Aorta (tissue), 5 donors: ENCODE measurements around the gene GASK1A. TPM values are rescaled to one million over a fixed set of nuclear protein-coding genes. Genes with fewer than 3 reads are reported as not detected.

Experiments used
- ATAC-seq: fragments of 200-7000 bp; cut with Tn5 transposase; one replicate; pipeline ENCODE4 v1.9.1; 2022; ENCODE audit warnings: moderate library complexity; ENCODE audit not compliant: low FRiP score
- DNase-seq, 2 donors: peaks; one replicate each; pipeline ENCODE4 v3.0.0-alpha.2; 2020
- H3K27ac ChIP-seq, 2 donors: one replicate each; pipeline ENCODE4 v1.5.1; 2013; ENCODE audit warnings: low read length in 2 of 2, mild to moderate bottlenecking in 2 of 2, moderate library complexity in 2 of 2, control low read depth in 1 of 2, inconsistent platforms in 1 of 2, low read depth in 1 of 2
- H3K27me3 ChIP-seq, 2 donors: one replicate each; pipeline ENCODE4 v1.6.1; 2013; ENCODE audit warnings: control low read depth in 1 of 2, low read length in 1 of 2, mild to moderate bottlenecking in 1 of 2, moderate library complexity in 1 of 2; ENCODE audit not compliant: insufficient read depth in 2 of 2, control insufficient read depth in 1 of 2
- H3K36me3 ChIP-seq, 2 donors: one replicate each; pipeline ENCODE4 v1.6.1; 2013; ENCODE audit warnings: control low read depth in 1 of 2, low read length in 1 of 2, mild to moderate bottlenecking in 1 of 2; ENCODE audit not compliant: insufficient read depth in 2 of 2, control insufficient read depth in 1 of 2
- H3K4me1 ChIP-seq, 2 donors: one replicate each; pipeline ENCODE4 v1.6.1; 2013; ENCODE audit warnings: low read length in 2 of 2, control low read depth in 1 of 2, mild to moderate bottlenecking in 1 of 2, moderate library complexity in 1 of 2; ENCODE audit not compliant: insufficient read depth in 2 of 2, control insufficient read depth in 1 of 2
- H3K4me3 ChIP-seq, 2 donors: one replicate each; pipeline ENCODE4 v1.5.1; 2013; ENCODE audit warnings: low read length in 2 of 2, control low read depth in 1 of 2, mild to moderate bottlenecking in 1 of 2
- H3K9me3 ChIP-seq: one replicate; pipeline ENCODE4 v1.6.1; 2013; ENCODE audit warnings: mild to moderate bottlenecking, low read length; ENCODE audit not compliant: control insufficient read depth
- WGBS, 2 donors: extraction: QIAGEN DNeasy Blood & Tissue Kit; methylation state at CpG; one replicate each; pipeline ENCODE4 v1.1.7; 2013; 5-methylcytosine and 5-hydroxymethylcytosine counted together
- intact Hi-C, 2 donors: fragments of 100-400 bp; cut with DNase I; formaldehyde crosslinking; loops; one replicate each; pipeline versions ENCODE4 v1.14.2 to v1.15.0; 2022
- polyA plus RNA-seq, 2 donors: library from polyadenylated mRNA; stranded (reverse); fragments of 200-250 nt; gene quantifications; one replicate each; pipeline ENCODE4 v1.2.3, GENCODE V29; 2013
- total RNA-seq, 2 donors: library from RNA; stranded (reverse); fragmentation: NEBNext Ultra II Directional; extraction: Animal tissue kit (Norgen Biotek cat#: 25700); gene quantifications; one replicate each; pipeline ENCODE4 v1.2.1, GENCODE V29; 2021
- donor health status: healthy with polysubstance abuse.
- donor health status: Bipolar disorder and iron deficiency.
- donor health status: DM: no; HTN: no; CAD: no.
- donor health status: DM: no; HTN: no; CAD: no.
- donor health status: DM: yes; HTN: yes; CAD: no.

GASK1A gene
- total and polyA plus RNA-seq, 4 donors, result 0.38 to 33.7 (median 8.0) TPM

DNA sequence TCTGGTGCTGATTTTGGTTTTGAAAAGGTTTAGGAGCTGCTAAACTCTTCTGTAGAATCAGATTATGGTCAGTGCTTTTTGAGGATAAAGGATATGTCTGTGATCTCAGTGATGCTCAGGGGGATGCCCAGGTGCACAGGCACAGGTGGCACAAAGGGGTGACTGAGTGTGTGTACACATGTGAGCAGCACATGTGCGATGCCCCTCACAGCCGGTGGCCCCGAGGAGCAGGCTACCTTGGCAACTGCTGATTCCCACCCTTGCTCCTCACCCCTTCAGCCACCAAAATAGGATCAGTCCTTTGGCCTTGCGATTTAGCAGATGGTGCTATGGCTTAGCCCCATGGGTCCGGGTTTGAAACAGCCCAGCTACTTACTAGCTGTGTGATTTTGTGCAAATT is 75.6 kb downstream of the GASK1A start:
- Histone ChIP-seq H3K4me3 (no peak overlapping the region), H3K27ac (no peak overlapping the region), H3K27me3 (no peaks in the 10 kb centered on the region), H3K36me3 (no peaks in the 10 kb centered on the region), H3K9me3 (peaks cover 13% of the 10 kb centered on the region), H3K4me1 (no peaks in the 10 kb centered on the region)
- DNase-seq, result no peak
- intact Hi-C loops, result no loop called here
- no peak for ATAC-seq
- WGBS, 2 donors, result 93% methylated on average over 5 of the region's 5 CpGs

DNA sequence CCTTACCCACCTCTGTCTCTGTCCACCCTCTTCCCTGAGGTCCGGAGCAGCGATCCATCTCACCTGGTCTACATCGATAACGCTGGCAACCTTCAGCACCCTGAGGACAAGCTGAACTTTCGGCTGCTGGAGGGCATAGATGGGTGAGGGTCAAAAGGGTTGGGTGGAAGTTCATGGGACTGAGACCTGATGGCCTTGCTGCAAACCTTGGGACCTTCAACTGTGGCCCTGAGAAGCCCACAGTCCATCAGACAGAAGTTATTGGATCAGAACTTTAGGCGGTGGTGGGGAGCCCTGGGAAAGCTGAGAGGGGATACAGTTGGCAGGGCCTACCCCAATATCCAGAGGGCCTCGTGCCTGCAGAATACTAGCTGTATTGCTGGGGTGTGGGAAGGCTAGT is 76.3 kb downstream of the GASK1A start:
- intact Hi-C loops, result no loop called here
- ATAC-seq, result no peak
- WGBS, 2 donors, result 92 to 93% methylated on average over 7 of the region's 7 CpGs
- Histone ChIP-seq H3K27ac (no peak overlapping the region), H3K4me1 (no peaks in the 10 kb centered on the region), H3K27me3 (no peaks in the 10 kb centered on the region), H3K36me3 (no peaks in the 10 kb centered on the region), H3K9me3 (peaks cover 13% of the 10 kb centered on the region), H3K4me3 (no peak overlapping the region)
- no peak for DNase-seq

DNA sequence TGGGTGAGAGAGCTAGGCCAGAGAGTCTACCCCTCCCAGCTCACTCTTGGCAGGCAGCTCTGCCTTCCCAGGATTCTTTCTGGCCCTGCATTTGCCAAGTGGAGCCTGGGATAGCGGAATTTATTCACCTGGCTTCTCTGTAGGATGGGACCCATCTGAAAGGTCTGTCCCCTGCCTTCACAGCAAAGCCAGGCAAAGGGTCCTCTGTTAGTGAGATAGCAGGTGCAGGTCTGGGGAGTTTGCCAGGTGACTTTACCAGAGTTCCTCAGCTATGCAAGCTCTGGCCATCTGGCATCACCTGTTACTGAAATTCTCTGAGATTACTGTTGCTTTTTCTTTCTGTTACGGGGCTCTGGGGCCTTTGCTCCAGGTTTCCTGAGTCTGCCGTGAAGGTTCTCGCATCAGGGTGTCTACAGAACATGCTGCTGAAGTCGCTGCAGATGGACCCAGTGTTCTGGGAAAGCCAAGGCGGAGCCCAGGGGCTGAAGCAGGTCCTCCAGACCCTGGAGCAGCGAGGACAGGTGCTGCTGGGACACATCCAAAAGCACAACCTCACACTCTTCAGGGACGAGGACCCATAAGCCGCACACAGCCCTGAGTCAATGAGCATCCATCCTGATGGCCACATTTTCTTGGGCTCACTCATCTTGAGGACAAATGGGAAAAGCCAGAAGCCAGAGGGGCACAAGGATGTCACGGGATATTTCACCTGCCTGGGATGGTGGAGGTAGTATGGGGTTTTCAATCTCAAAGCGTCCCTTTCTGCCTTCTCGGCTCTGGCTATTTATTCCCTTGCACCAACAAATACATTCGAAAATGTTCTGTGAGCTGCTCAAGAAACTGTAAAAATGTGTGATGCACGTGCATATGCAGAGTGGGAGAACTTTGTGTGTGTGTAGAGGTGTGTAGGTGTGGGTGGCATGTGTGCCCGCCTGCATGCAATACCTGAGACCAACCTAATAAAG is 77.0 kb downstream of the GASK1A start:
- intact Hi-C loops, result no loop called here
- no peaks in the 10 kb centered on the region for H3K36me3 ChIP-seq
- DNase-seq (no peak), ATAC-seq (no peak)
- H3K27me3 ChIP-seq, result no peaks in the 10 kb centered on the region
- WGBS, 2 donors, result 94 to 95% methylated on average over 15 of the region's 15 CpGs
- no peak overlapping the region for H3K27ac ChIP-seq
- peaks cover 13% of the 10 kb centered on the region for H3K9me3 ChIP-seq
- no peak overlapping the region for H3K4me3 ChIP-seq
- no peaks in the 10 kb centered on the region for H3K4me1 ChIP-seq

DNA sequence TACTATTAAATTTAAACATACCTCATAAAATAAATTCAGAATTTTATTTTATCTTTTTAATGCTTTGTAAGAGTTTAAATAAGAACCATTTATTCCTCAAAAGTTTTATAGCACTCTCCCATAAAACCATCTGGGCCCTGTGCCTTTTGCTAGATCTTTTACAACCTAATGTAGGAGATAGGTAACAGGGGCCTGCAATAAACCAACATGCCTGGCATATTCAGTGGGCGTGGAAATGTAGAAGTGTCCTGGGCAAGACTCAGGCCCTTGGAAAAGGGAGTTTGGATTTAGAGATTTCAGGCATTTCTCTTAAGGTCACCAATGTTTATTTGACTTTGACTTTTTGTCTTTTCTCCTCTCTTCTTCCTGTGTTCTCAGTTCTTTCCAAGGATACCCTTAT is 80.3 kb downstream of the GASK1A start:
- 95 to 97% methylated on average over 1 of the region's 1 CpG for WGBS, 2 donors
- peaks cover 2% of the 10 kb centered on the region for H3K9me3 ChIP-seq

DNA sequence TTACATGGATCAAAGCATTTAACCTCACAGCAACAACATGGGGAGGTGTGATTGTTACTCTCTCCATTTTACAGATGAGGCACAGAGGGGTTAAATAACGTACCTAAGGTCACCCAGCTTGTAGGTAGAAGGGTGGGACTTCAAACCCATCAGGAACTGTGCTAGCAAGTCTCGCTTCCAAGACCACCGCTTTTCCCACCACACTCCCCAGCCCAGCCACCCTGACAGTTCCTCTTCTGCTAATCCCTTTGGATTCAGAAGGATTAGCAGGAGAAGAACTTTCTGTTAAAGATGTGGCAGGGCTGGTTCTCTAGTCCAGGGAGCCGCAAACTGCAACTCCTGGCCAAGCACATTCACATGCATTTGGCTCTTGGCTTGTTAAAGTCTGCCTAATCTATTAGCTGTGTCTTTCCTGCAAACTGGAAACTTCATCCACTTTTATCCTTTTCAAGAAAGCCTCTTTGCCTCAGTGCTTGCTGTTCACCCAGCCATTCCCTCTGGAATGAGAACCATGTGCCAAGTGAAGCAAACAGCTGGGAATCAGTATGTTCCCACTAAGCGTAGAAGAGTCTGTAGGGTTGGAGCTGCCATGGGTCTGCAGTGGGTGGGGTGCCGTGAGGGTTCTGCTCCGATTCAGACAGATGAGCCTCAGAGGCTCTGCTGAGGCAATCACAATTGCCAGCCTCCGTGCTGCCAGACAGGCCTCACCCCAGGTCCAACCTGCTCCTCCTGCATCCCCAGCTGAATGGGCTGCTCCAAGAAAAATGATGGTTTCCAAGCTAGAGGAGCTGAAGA is 82.2 kb downstream of the GASK1A start:
- no peaks in the 10 kb centered on the region for H3K4me1 ChIP-seq
- no peak overlapping the region for H3K4me3 ChIP-seq
- H3K36me3 ChIP-seq, result no peaks in the 10 kb centered on the region
- intact Hi-C loops, result no loop called here
- DNase-seq (no peak), ATAC-seq (no peak)
- no peaks in the 10 kb centered on the region for H3K27me3 ChIP-seq
- WGBS, 2 donors, result 69 to 75% methylated on average over 8 of the region's 8 CpGs
- H3K27ac ChIP-seq, result no peak overlapping the region
- peaks cover 2% of the 10 kb centered on the region for H3K9me3 ChIP-seq

More for the DNA sequence above, 80.3 kb downstream of the GASK1A start:
- Histone ChIP-seq H3K4me1 (no peaks in the 10 kb centered on the region), H3K27ac (no peak overlapping the region), H3K4me3 (no peak overlapping the region), H3K36me3 (no peaks in the 10 kb centered on the region), H3K27me3 (no peaks in the 10 kb centered on the region)
- ATAC-seq (no peak), DNase-seq (no peak)
- intact Hi-C loops, result no loop called here

DNA sequence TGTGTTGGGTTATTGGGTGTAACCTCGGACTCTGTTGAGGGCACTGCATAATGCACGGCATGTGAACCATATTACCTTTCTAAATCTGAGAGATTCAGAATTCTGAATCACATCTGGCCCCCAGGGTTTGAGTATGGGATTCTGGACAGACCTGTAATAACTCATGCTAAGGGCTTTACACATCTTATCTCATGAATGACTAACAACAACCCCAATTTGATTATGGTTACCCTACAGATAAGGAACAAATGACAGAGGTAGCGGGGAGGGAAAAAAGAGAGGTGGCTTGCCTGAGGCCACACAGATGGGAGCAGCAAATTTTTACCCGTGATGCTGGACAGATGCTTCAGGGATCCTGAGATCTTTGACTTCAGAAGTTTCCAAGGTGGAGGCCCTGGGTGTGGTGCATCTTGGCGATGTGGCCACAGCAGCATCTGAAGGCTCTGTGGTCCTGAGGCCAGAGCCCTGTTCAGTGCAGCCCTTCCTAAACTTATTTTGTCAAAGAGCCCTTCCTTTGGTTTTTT is 83.0 kb downstream of the GASK1A start:
- 96% methylated on average over 5 of the region's 5 CpGs for whole genome bisulfite sequencing, 2 donors
- Histone ChIP-seq H3K4me1 (no peaks in the 10 kb centered on the region), H3K4me3 (no peak overlapping the region), H3K36me3 (no peaks in the 10 kb centered on the region), H3K27ac (no peak overlapping the region), H3K9me3 (peaks cover 2% of the 10 kb centered on the region), H3K27me3 (no peaks in the 10 kb centered on the region)
- ATAC-seq (no peak), DNase-seq (no peak)
- intact Hi-C loops, result no loop called here

DNA sequence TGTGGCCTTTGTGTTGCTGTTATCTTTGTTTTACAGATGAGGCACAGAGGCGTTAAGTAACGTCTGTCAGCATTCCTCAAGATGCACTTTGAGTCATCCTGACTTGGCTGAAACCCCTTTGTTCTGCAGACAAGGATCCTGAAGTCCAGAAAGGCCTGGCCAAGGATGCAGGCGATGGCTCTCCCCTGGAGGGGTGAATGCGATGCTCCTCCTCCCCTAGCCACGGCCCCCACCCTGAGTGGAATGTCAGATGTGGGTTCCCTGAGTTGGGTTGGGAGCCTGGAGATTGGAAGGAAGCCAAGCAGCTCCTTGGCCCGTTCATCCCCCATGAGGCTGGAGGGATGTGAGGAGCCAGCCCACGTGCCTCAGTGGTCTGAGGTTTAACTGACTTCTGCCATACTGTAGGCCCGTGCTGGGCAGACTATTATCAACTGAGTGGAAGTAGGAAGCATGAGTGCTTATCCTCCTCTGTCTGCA is 83.5 kb downstream of the GASK1A start:
- DNase-seq, result no peak
- WGBS, 2 donors, result 83 to 86% methylated on average over 8 of the region's 8 CpGs
- H3K4me3 ChIP-seq, result no peak overlapping the region
- H3K36me3 ChIP-seq, result no peaks in the 10 kb centered on the region
- intact Hi-C loops, result no loop called here
- no peak overlapping the region for H3K27ac ChIP-seq
- no peaks in the 10 kb centered on the region for H3K27me3 ChIP-seq
- peaks cover 2% of the 10 kb centered on the region for H3K9me3 ChIP-seq
- ATAC-seq, result peak; percentile 33
- no peaks in the 10 kb centered on the region for H3K4me1 ChIP-seq

DNA sequence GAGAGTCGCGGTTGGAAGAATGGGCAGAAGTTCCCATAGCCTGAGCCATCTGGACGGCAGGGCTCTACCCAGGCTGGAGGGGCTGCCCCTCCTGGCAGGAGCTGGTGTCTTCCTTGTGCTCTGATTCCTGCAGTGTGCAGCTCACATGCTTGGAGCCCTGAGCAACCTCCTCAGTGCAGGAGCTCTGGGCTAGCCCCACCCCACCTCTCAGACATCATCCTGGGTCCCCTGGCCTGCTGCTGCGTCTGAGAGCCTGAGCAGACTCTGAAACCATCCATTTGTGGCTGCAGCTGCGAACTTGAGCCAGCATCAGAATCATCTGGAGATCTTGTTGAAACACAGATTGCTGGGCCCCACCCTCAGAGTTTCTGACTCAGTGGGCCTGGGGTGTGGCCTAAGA is 84.0 kb downstream of the GASK1A start:
- DNase-seq (no peak), ATAC-seq (peak; percentile 11)
- peaks cover 2% of the 10 kb centered on the region for H3K9me3 ChIP-seq
- WGBS, 2 donors, result 76% methylated on average over 5 of the region's 5 CpGs
- no peak overlapping the region for H3K27ac ChIP-seq
- no peaks in the 10 kb centered on the region for H3K36me3 ChIP-seq
- intact Hi-C loops, result no loop called here
- no peaks in the 10 kb centered on the region for H3K4me1 ChIP-seq
- no peak overlapping the region for H3K4me3 ChIP-seq
- H3K27me3 ChIP-seq, result no peaks in the 10 kb centered on the region
